Heart right ventricle (tissue), 16 donors: ENCODE data around the gene DGKB. TPM values are rescaled to one million over a fixed set of nuclear protein-coding genes. Genes with fewer than 3 reads are reported as not detected.

ENCODE experiments used
- ATAC-seq, 8 donors: fragments of 200-7000 bp; cut with Tn5 transposase; one replicate each; pipeline ENCODE4 v1.9.1; 2020; ENCODE audit warnings: mild to moderate bottlenecking in 8 of 8, moderate library complexity in 8 of 8, moderate number of reproducible peaks in 1 of 8
- DNase-seq, 2 donors: peaks; one replicate each; pipeline ENCODE4 v3.0.0-alpha.2; 2020
- H3K27ac ChIP-seq, 10 donors: fragments of 200-600 bp; sonication (generic) in 2 of 10; one replicate each; pipeline versions ENCODE4 v1.5.0 to v1.8.0; 2020 to 2022; ENCODE audit warnings: mild to moderate bottlenecking in 3 of 10
- H3K27me3 ChIP-seq, 7 donors: fragments of 200-600 bp; one replicate each; pipeline ENCODE4 v1.8.0; 2021 to 2022; ENCODE audit warnings: mild to moderate bottlenecking in 2 of 7
- H3K36me3 ChIP-seq, 9 donors: fragments of 200-600 bp; sonication (generic) in 1 of 9; one replicate each; pipeline versions ENCODE4 v1.5.0 to v1.8.0; 2020 to 2022; ENCODE audit warnings: mild to moderate bottlenecking in 2 of 9
- H3K4me1 ChIP-seq, 9 donors: fragments of 200-600 bp; sonication (generic) in 1 of 9; one replicate each; pipeline versions ENCODE4 v1.5.0 to v1.8.0; 2020 to 2022; ENCODE audit warnings: mild to moderate bottlenecking in 4 of 9
- H3K4me3 ChIP-seq, 10 donors: fragments of 200-600 bp; sonication (generic) in 2 of 10; one replicate each; pipeline versions ENCODE4 v1.5.0 to v1.8.0; 2020 to 2022; ENCODE audit warnings: mild to moderate bottlenecking in 7 of 10, moderate library complexity in 2 of 10
- H3K9me3 ChIP-seq, 11 donors: fragments of 200-600 bp in 10 of 11; sonication (generic) in 2 of 11; one replicate each; pipeline versions ENCODE4 v1.5.0 to v1.8.0; 2013 to 2022; ENCODE audit warnings: mild to moderate bottlenecking in 2 of 11, control low read depth in 1 of 11, moderate library complexity in 1 of 11
- WGBS, 2 donors: extraction: QIAGEN DNeasy Blood & Tissue Kit; methylation state at CpG; one replicate each; pipeline ENCODE4 v1.1.7; 2013; ENCODE audit warnings: inconsistent platforms in 1 of 2; 5-methylcytosine and 5-hydroxymethylcytosine counted together
- intact Hi-C, 10 donors: fragments of 100-400 bp; cut with DNase I; formaldehyde crosslinking; loops; one replicate each; pipeline versions ENCODE4 v1.11.1 to v1.14.2; 2022
- polyA plus RNA-seq, 2 donors: library from polyadenylated mRNA; stranded (reverse); fragments of 200-250 nt; gene quantifications; one replicate each; pipeline ENCODE4 v1.2.3, GENCODE V29; 2013
- total RNA-seq, 10 donors: library from RNA; stranded (reverse); fragmentation: NEBNext Ultra II Directional in 3 of 10; extraction: Animal tissue kit (Norgen Biotek cat#: 25700) in 3 of 10; gene quantifications; one replicate each; pipeline versions ENCODE4 v1.2.1 to v1.2.4, GENCODE V29; 2021 to 2023
- TF ChIP-seq, protein P1 (sequence below), 9 donors: fragments of 200-600 bp; sonication (generic) in 2 of 9; IDR thresholded peaks; one replicate each; pipeline versions ENCODE4 v1.5.0 to v1.8.0; 2021 to 2022; ENCODE audit warnings: antibody characterized with exemption in 9 of 9, mild to moderate bottlenecking in 5 of 9, moderate library complexity in 1 of 9
- donor health status: Arrhythmogenic right ventricular cardiomyopathy.
- donor health status: ischemic (EF 13 %, LVEDD 7.1; RV severe dilation, severe dysfunction).
- donor health status: healthy with polysubstance abuse.
- donor health status: DM: no; HTN: yes; CAD: no.
- donor health status: DM: no; HTN: no; CAD: no.
- donor health status: ischemic (EF 25% LVEDD 6.9; RV normal size, moderate dysfunction).
- donor health status: ischemic (EF 25% LVEDD 5.7; RV mildly dilated, moderate dysfunction).
- donor health status: healthy.
- donor health status: DM: yes; HTN: yes; CAD: no.
- donor health status: Ischemic cardiomyopathy.
- donor health status: ischemic (EF 35%, LVEDD 5.7; RV mildly dilated, moderate dysfunction).
- donor health status: nonischemic (EF 11% LVEDD 7.7; RV severe dilation, severe dysfunction).
- donor health status: DM: yes; HTN: yes; CAD: no.
- donor health status: PGD.
- donor health status: ischemic (EF 29% LVEDD 5.4; RV normal size, mild dysfunction).
- donor health status: nonischemic (EF 23%, LVEDD 6.1; RV moderate dilation, normal function).

DGKB gene
- total and polyA plus RNA-seq, 12 donors, result under 0.01 to 1.2 (median 0.77) TPM

DNA sequence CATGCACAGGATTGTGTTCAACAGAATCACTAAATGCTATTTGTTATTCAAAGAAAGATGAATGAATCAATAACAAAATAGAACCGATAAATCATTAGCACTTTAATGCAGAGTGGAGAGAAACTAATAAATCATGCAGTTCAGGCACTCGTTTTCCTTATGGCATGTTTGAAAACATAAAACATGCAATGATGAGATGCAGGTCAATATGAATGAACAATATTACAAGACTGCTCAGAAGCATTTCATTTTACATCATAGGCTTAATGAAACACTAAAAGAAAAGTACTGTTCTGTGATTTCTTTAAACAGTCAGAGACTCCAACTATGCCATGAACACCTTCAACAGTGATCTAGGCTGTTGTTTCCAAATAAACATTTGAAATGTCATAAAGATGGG is 755.0 kb downstream of the DGKB start:
- Histone ChIP-seq H3K36me3 (no peaks in the 10 kb centered on the region), H3K4me3 (no peak overlapping the region), H3K27ac (no peak overlapping the region), H3K27me3 (no peaks in the 10 kb centered on the region), H3K4me1 (no peaks in the 10 kb centered on the region), H3K9me3 (no peaks in the 10 kb centered on the region)
- WGBS, 2 donors, result 73 to 79% methylated on average over 2 of the region's 2 CpGs
- ATAC-seq (no peak), DNase-seq (no peak)
- TF ChIP-seq, protein P1, sequence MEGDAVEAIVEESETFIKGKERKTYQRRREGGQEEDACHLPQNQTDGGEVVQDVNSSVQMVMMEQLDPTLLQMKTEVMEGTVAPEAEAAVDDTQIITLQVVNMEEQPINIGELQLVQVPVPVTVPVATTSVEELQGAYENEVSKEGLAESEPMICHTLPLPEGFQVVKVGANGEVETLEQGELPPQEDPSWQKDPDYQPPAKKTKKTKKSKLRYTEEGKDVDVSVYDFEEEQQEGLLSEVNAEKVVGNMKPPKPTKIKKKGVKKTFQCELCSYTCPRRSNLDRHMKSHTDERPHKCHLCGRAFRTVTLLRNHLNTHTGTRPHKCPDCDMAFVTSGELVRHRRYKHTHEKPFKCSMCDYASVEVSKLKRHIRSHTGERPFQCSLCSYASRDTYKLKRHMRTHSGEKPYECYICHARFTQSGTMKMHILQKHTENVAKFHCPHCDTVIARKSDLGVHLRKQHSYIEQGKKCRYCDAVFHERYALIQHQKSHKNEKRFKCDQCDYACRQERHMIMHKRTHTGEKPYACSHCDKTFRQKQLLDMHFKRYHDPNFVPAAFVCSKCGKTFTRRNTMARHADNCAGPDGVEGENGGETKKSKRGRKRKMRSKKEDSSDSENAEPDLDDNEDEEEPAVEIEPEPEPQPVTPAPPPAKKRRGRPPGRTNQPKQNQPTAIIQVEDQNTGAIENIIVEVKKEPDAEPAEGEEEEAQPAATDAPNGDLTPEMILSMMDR (IDR thresholded peaks at IDR 0.05), result no peak
- intact Hi-C loops, result no loop called here

DNA sequence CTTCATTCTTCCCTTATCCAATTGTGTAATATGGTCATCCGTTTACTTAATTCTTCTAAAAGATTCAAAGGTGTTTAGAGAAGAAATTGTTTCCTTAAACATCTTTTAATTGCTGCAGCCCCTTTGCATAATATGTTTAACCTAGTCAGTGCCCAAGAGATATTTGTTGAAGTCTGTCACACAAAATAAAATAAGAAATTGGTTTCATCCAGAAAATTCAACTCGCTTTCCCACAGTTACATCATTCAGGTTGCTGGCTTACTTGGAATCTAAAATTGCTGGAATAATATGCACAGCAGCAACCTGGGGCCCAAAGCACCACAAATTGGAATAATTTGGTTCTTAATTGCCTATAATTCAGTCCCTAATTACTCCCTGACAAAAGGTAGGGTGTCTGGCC is 758.0 kb downstream of the DGKB start:
- Histone ChIP-seq H3K36me3 (no peaks in the 10 kb centered on the region), H3K27me3 (no peaks in the 10 kb centered on the region), H3K27ac (no peak overlapping the region), H3K4me3 (no peak overlapping the region), H3K9me3 (no peaks in the 10 kb centered on the region), H3K4me1 (no peaks in the 10 kb centered on the region)
- ATAC-seq, result no peak
- TF ChIP-seq, protein P1 (IDR thresholded peaks at IDR 0.05), result no peak
- 96 to 97% methylated on average over 2 of the region's 2 CpGs for WGBS, 2 donors
- no peak for DNase-seq
- intact Hi-C loops, result no loop called here

DNA sequence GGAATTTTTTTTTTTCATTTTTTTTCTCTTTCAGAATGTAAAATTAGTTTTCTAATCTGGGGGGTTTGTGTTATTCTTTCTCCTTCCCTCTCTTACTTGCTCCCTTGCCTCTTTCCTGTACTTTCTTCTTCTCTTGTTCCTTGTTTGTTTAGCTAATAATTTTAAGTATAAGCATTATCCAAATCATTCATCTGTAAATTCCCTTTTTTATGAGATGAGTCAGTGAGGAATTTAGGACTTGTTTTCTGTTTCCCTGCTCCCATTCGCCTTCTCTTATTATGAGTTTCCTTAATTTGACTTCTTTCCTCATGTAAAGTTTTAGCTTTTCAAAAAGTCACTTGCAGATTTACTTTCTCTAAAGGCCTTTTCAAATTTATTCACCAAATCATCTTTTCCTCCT is 758.4 kb downstream of the DGKB start:
- no peak for ATAC-seq
- Histone ChIP-seq H3K9me3 (no peaks in the 10 kb centered on the region), H3K4me1 (no peaks in the 10 kb centered on the region), H3K4me3 (no peak overlapping the region), H3K27ac (no peak overlapping the region), H3K27me3 (no peaks in the 10 kb centered on the region), H3K36me3 (no peaks in the 10 kb centered on the region)
- intact Hi-C loops, result no loop called here
- 97% methylated on average over 1 of the region's 1 CpG for WGBS, 2 donors
- DNase-seq, result no peak
- TF ChIP-seq, protein P1 (IDR thresholded peaks at IDR 0.05), result no peak

DNA sequence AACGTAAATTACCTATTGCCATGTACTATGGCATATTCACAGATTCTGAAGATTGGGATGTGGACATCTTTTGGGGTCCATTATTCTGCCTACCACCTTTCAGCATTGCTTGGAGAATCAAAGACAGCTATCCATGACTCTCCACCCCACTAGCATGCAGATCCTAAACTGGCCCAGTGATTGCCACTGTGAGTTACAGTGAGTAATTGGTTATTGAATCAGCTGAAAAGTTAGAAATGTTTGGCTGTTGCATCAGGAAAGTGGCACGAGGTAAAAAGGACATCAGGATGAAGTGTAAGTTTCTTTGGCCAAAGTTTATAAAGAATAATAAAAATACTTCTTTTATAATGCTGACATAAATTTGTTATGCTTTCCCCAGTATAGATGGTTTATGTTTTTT is 764.9 kb downstream of the DGKB start:
- intact Hi-C loops, result no loop called here
- Histone ChIP-seq H3K27me3 (no peaks in the 10 kb centered on the region), H3K9me3 (no peaks in the 10 kb centered on the region), H3K4me1 (no peaks in the 10 kb centered on the region), H3K27ac (no peak overlapping the region), H3K4me3 (no peak overlapping the region), H3K36me3 (no peaks in the 10 kb centered on the region)
- no peak for DNase-seq
- 80% methylated on average over 2 of the region's 2 CpGs for WGBS, 2 donors
- no peak for ATAC-seq
- TF ChIP-seq, protein P1 (IDR thresholded peaks at IDR 0.05), result no peak

DNA sequence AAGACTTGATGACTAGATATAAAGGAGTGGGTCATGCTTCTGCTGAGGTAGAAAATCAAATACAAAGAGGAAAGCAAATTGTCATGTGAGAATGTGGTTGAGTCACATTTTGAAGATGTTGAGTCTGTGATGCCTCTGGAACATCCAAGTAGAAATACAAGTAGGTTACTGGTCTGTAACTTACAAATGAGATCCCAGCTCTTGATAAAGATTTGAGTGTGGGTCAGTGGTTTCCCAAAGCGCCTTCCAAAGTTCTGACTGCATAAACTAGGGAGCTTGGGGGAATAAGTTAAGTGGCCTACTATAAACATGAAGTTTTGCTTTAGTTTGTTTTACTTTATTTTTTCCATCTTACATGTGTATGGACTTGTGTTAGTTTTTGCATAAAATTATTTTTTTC is 768.8 kb downstream of the DGKB start:
- H3K4me3 ChIP-seq, result no peak overlapping the region
- H3K27ac ChIP-seq, result no peak overlapping the region
- WGBS, 2 donors, result 85 to 86% methylated on average over 1 of the region's 1 CpG
- intact Hi-C loops, result no loop called here
- no peaks in the 10 kb centered on the region for H3K27me3 ChIP-seq
- H3K4me1 ChIP-seq, result no peaks in the 10 kb centered on the region
- TF ChIP-seq, protein P1 (IDR thresholded peaks at IDR 0.05), result no peak
- no peaks in the 10 kb centered on the region for H3K36me3 ChIP-seq
- ATAC-seq (no peak), DNase-seq (no peak)
- no peaks in the 10 kb centered on the region for H3K9me3 ChIP-seq
